HG03432 (cell line): ENCODE measurements around the gene NDUFAF5.
"Not testable (repeated sequence)": the region's sequence is repeated elsewhere in the genome, so short reads cannot be mapped to it uniquely, and the experiment has no call there.

Experiments used
- ATAC-seq: cut with Tn5 transposase; IDR thresholded peaks from one replicate; pipeline ENCODE4 v1.9.1; 2021; ENCODE audit warnings: mild to moderate bottlenecking, moderate library complexity; ENCODE audit not compliant: unreplicated experiment

Gene NDUFAF5

GRCh38 chr20:13784893-13785715 lies at the start of gene NDUFAF5, which contains the start of gene ESF1:
TSS of gene NDUFAF5 (plus strand) at chr20:13785028. CDS start at chr20:13785069, 41 bp downstream.
TSS of gene ESF1 (minus strand) at chr20:13784919. CDS start at chr20:13783140, 1,779 bp downstream.
- ATAC-seq, result peak; percentile 97

GRCh38 chr20:13735826-13736225 lies 49.0 kb upstream of the NDUFAF5 start:
- ATAC-seq, result no peak

GRCh38 chr20:13736436-13737191 lies 48.2 kb upstream of the NDUFAF5 start:
- ATAC-seq, result no peak

- not testable (repeated sequence) for ATAC-seq
Measured at GRCh38 chr20:13738187-13738586, 46.6 kb upstream of the NDUFAF5 start.

- ATAC-seq, result no peak
Measured at GRCh38 chr20:13739731-13740649, 44.8 kb upstream of the NDUFAF5 start.

GRCh38 chr20:13741879-13742278 lies 42.9 kb upstream of the NDUFAF5 start:
- no peak for ATAC-seq

GRCh38 chr20:13744352-13744751 lies 40.5 kb upstream of the NDUFAF5 start:
- ATAC-seq, result no peak

GRCh38 chr20:13745784-13746183 lies 39.0 kb upstream of the NDUFAF5 start:
- ATAC-seq, result no peak

GRCh38 chr20:13749811-13750210 lies 35.0 kb upstream of the NDUFAF5 start:
- ATAC-seq, result no peak

GRCh38 chr20:13753436-13754036 lies 31.3 kb upstream of the NDUFAF5 start:
- ATAC-seq, result no peak

- ATAC-seq, result no peak
Measured at GRCh38 chr20:13755809-13756208, 29.0 kb upstream of the NDUFAF5 start.

- ATAC-seq, result no peak
Measured at GRCh38 chr20:13756551-13756950, 28.3 kb upstream of the NDUFAF5 start.

- ATAC-seq, result no peak
Measured at GRCh38 chr20:13758884-13759283, 25.9 kb upstream of the NDUFAF5 start.

- ATAC-seq, result not testable (repeated sequence)
Measured at GRCh38 chr20:13760451-13760946, 24.3 kb upstream of the NDUFAF5 start.

- no peak for ATAC-seq
Measured at GRCh38 chr20:13765299-13765698, 19.5 kb upstream of the NDUFAF5 start.

GRCh38 chr20:13765868-13766416 lies 18.9 kb upstream of the NDUFAF5 start:
- ATAC-seq, result no peak

- ATAC-seq, result no peak
Measured at GRCh38 chr20:13770141-13770540, 14.7 kb upstream of the NDUFAF5 start.

GRCh38 chr20:13771853-13772453 lies 12.9 kb upstream of the NDUFAF5 start:
- ATAC-seq, result peak; percentile 57

- ATAC-seq, result no peak
Measured at GRCh38 chr20:13772529-13772928, 12.3 kb upstream of the NDUFAF5 start.

GRCh38 chr20:13775867-13776266 lies 9.0 kb upstream of the NDUFAF5 start:
- no peak for ATAC-seq
